HG02642 (cell line): ENCODE results near the gene DAB2IP.
"Not testable (repeated sequence)": the region's sequence is repeated elsewhere in the genome, so short reads cannot be mapped to it uniquely, and the experiment has no call there.

ENCODE experiments used
- ATAC-seq: cut with Tn5 transposase; IDR thresholded peaks from one replicate; pipeline ENCODE4 v1.9.1; 2021; ENCODE audit warnings: mild to moderate bottlenecking; ENCODE audit not compliant: unreplicated experiment, poor library complexity

DAB2IP gene

DNA sequence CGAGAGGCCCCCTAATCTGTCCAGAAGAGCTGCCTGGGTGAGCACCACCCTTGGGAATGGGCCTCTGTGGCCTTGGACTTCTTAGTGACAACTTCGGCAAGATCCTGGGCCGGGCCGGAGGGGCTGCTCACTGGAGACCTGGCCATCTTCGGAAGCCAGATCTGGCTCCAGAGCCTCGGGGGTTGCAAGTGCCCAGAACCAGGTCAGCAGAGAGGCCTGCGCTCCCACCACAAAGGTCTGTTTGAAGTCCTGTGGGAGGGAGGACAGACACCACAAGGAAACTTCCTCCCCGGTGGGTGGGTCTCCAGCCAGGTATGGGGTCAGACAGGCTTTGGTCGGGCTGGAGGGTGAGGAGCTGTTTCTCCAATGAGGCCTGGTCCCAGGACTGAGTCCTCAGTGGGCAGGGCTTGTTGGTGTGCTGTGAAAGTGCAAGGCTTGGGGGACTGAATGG is 86.1 kb downstream of the DAB2IP start:
- ATAC-seq = no peak

DNA sequence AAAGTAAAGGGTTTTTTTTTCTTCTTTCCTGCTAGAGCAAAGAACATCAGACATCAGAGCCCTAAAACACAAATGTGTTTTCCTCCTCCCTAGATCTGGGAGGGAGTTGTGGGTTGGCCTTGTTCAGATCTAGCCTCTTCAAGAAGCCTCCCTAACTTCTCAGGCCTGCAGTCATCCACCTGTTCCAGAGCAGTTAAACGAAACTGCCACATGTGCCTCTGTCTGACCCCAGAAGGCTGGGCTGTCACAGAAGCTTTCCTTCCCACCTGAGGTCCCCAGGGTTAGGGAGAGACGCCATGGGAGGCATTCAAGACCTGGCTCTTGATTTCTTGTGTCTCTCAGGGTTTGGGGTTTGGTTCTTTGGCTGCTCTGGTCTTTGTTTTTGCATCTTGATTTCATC is 87.0 kb downstream of the DAB2IP start:
- no peak for ATAC-seq

DNA sequence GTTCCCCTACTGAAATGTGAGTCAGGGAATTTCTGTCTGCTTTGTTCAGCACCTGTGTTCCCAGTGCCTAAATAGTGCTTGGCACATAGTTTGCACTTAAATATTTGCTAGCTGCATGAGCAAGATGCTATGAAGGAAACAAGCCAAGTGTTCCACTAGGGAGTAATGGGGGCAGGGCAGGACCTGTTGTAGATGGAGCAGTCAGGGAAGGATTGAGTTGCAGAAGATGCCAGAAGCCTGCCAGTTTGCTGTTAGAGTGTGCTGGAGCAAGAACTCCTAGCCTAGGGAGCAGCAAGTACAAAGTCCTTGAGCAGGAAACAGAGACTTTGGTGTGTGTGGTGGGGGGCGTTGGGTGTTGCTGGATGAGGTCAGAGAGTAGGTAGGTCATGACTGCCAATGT is 87.5 kb downstream of the DAB2IP start:
- no peak for ATAC-seq

DNA sequence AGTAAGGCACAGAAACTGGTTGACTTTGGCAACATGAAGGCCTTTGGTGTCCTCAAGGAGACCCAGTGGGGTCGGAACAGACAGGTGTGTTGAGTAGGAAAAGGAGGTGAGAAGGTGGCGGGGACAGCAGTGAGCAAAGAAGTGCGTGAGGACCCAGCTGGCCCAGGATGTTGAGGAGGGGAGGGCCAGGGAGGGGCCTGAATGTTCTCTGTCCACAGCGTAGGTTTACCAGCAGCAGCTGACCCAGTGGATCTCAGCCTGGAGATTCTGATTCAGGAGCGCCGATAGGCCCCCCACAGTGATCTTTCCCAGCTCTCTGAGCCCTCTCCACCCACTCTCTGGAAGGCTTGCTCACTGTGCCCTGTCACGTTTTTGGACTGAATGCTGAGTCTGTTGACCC is 88.5 kb downstream of the DAB2IP start:
- no peak for ATAC-seq

DNA sequence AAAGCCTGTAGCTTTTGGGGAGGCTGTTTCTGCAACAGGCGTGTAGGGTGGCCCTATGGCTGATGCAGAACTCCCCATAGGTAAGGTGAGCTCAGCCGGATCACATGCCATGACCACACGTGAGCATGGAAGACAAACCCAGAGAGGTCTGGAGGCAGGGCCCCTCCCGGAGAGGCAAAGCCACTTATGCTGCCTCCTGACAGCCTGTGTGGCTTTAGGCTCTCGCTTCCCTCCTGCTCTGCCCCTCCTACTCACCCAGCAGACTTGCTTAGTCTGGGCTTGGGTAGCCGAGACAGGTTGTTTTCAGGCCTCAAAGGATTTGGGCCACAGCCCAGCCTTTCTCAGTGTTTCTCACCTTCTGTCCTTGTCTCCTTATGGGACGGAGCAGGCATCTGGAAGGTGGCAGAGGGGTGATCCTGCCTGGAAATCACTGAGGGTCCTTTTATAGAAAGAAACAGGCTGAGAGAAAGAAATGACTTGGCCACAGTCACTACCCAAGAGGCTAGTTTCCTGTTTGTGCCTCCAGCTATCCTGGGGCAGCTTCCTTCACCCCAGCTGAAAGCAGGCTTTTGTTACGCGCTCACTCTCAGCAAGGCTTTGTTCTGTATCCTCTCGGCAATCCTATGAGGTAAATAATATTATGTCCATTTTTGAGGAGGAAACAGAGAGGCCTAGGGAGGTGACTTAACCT is 89.9 kb downstream of the DAB2IP start:
- no peak for ATAC-seq

DNA sequence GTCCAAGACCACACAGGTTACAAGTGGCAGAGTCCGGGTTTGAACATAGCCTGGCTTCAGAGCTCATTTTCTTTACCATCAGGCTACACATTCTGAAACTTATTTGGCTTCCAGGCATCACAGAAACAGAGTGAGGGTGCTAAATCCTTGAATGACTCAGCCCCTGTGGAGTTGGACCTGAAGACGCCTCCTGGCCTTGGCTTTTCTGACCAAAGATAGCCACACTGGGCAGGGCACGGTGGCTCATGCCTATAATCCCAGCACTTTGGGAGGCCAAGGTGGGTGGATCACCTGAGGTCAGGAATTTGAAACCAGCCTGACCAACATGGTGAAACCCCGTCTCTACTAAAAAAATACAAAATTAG is 90.5 kb downstream of the DAB2IP start:
- ATAC-seq = not testable (repeated sequence)

DNA sequence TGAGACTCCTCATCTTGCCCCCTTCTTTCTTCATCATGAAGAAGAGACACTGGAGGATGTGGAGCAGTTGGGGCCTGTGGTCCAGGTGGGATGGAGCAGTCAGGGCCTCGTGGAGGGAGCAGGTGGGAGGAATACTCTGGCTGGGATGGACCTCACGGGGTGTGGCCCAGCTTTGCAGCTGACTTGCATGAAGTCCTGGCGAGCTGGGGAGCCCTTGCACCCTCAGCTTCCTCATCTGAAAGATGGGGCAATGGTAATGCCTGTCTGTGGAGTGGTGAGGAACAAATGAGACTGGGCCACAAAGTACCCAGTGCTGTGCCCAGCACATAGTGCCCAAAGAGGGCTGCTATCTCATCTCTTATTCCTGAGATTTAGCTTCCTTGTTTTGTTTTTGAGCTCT is 91.5 kb downstream of the DAB2IP start:
- ATAC-seq = no peak

DNA sequence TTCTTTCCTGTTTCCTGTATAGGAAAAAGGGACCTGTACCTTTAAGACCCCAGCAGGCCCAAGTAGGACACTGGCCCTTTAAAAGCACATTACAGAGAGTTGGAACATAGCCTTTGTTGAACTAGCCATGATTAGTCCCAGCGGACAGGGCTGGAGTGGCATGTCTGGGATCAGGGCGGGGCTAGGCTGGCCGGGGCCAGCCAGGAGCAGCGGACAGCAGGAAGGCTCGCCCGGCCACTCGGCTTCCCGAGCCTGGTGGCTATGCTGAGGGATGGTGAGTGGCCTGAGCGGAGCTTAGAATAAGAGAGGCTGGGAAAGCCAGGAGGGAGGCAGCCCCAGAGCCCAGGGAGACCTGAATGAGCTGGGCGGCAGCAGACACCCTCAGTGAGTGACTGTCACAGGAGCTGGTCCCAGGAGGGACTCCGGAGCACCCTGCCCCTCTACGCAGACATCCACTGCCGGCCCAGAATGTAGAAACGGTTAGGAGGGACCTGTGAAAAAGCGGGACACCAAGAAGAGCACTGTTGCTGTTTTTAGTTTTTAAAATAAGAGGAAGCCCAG is 92.1 kb downstream of the DAB2IP start:
- ATAC-seq = no peak

DNA sequence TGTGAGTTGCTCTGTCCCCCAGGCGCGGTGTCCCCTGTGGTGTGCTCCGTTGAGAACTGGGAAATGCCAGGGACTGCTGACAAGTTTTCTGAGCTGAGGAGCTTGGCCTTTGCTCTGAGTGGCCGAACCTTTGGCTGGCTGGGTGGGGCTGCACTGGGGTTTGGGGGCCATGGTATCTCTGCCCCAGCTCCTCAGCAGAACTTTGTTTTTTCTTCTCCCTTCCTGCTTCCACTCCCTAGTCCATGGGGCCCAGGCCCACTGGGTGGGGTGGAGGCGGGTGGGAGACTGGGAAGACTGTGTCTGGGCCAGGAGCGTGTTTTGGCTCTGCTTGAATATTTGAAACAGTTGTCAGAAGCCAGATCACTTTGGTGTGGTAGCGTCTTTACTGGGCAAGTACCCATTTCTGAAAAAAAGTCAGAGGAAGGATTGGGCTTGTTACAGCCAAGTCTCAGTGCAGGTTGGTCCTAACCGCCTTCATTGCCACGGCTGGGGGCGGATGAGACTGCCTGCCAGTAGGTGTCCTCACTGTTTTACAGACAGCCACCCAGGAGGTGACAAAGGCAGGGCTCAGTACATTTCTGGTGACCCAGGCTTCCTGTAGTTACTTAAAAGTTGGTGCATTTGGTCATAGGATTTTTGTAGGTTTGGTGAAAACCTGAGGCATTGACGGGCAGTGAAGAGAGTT is 92.7 kb downstream of the DAB2IP start:
- ATAC-seq = no peak

DNA sequence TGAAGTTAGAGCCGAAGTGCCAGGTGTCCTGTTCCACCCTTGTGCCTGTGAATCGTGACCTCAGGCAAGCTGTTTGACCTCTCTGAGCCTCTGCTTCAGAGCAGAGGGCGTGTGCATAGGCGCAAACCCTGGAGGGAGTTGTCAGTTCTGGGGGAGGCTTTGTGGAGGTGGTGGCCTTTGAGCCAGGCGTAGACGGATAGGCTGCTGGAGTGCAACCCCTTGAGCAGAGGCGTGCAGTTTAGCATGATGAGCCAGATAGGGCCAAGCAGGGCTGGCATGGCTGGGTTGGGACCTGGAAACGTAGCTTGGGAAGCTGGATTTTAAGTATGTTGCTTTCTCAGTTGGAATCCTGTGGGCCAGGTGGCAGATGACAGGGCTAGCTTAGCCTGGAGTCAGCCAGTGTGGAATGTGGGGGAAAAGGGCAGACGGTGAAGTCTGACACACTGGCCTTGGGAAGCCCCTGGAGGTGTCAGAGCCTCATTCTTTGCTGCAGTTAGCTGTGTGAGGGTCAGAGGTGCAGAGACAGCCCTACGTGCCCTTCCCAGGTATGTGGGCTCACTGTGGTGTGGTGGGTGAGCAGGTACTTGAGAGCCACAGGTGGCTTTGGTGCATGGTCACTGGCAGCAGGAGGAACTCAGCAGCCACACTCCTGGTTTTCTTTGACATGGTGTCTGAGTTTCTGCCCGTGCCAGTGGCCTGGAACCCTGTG is 93.4 kb downstream of the DAB2IP start:
- ATAC-seq = no peak

DNA sequence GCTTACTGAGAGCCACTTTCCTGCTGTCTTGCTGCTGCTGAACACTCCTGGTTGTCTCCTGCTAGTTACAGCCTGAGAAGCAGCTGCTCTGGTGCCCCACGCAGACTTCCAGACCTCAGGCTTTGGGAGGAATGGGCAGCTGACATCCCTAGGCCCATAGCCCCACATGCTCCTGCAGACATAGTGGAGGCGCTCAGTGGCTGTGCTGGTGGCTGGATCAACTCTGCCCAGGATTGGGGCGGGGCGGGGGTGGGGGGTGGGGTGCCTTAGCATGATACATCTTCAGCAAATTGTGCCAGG is 93.9 kb downstream of the DAB2IP start:
- no peak for ATAC-seq

DNA sequence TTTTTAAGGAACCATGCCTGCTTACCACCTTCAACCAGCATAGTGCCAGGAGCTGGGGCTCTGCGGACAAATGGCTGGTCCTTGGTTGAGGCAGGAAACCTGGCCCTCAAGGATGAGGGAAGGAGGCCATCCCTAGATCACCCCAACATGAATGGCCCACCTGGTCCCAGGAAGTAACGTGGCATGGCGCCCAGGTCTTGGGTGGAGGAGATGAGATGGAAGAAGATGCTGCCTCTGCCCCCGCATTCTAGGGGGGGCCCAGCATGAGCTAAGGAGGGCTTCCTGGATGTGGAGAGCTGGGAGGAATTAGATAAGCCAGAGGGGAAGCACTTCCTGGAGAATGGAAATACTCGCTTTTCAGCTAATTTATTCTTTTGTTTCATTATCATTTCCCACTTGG is 95.0 kb downstream of the DAB2IP start:
- ATAC-seq = no peak

DNA sequence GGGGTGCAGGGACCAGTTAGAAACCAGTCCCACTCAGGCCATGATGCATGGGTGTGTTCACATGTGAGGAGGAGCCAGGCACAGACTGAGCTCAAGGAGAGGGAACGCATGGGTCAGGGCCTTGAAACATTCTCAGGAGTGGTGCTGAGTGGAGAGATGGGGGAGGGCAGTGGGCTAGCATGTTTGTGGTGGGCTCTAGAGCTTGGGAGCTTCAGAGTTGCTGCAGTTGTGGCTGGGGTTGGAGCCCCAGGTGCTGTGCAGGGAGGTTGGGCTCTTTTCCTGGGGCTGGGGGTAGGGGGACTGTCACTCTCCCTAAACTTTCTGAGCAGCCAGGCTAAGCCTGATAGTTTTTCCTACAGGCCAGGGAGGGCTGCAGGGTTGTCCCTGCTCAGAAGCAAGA is 95.4 kb downstream of the DAB2IP start:
- ATAC-seq = no peak

DNA sequence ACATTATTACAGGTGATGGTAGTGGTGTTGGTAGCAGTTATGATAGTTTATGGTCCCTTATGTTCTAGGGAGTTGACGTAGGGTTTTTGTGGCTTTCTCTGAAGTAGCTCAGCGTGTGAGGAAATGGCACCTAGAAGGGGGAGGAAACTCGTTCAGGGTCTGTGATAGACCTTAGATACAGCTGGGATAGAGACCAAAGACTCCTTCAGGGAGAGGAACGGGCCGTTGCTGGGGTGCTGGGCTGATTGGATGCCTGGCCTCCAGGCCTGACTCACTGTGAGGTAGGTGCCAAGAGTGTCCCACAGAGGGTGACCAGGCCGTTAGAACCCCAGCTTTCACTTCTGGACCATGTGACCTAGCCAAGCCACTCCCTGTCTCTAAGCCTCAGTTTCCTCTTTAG is 96.6 kb downstream of the DAB2IP start:
- no peak for ATAC-seq

DNA sequence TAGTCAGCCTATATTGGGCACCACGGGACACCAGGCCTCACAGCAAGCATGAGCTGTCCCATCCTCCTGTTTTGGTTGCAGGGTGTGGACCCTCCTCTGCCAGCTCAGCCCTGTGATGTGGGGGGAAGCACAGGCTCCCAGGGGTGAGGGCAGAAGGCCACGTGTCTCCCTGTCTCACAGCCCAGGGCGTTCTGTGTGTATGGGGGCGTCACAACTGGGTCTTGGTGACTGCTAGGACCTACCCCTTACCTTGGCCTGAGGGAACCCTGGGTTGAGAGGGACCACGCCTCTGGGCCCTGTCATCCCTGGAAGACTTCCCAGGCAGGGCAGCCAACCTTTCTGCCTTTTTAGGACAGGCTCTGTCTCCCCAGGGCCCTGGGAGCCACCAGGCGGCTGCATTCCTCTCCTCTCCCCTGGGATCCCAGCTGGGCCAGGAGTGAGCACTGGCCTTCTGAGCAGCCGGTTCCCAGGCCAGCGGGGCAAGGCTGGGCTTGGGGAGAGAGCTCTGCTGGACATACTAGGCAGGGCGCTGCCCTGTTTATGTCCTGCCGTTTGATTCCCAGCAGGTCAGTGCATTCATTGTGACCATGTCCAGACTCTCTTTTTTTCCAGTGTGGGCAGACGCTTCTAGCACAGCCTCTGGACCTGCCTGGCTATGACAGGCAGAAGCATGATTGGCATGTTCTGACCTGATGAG is 97.4 kb downstream of the DAB2IP start:
- no peak for ATAC-seq

DNA sequence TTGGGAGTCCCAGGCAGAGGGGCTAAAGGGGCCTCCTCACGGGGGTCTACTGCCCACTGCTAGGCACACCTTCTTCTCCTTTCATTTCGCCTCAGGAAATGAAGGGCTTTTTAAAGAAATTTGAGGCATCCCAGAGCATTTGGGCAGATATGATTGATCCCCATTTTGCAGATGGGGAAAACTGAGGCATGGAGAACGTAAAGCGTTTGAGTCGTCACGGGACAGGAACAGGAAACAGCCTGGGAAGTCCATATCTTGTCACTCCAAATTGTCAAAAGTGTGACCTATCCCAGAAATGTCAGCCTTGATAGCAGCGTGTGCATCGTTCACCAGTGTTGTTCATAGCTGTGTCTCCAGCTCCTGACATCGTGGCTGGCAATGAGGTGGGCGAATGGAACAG is 98.2 kb downstream of the DAB2IP start:
- no peak for ATAC-seq

DNA sequence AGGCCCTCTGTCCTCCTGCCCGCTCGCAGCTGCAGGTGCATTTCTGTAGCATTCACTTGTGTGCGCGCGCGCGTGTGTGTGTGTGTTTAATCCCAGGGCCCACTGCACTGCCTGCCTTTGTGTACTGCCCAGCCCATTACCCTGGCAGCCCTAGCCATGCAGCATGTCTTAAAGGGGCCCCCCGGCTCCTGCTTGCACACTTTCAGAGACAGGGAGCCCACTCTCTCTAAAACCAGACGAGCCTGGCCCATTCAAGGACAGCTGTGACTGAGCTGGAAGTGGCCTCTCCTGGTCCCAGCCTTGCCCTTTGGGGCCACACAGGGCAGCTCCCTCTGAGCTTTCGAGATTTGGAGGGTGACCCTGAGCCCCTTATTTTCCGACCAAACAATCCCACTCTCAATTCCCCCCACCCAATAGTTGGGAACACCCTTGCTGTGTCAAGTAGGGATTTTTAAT is 98.9 kb downstream of the DAB2IP start:
- ATAC-seq = no peak

DNA sequence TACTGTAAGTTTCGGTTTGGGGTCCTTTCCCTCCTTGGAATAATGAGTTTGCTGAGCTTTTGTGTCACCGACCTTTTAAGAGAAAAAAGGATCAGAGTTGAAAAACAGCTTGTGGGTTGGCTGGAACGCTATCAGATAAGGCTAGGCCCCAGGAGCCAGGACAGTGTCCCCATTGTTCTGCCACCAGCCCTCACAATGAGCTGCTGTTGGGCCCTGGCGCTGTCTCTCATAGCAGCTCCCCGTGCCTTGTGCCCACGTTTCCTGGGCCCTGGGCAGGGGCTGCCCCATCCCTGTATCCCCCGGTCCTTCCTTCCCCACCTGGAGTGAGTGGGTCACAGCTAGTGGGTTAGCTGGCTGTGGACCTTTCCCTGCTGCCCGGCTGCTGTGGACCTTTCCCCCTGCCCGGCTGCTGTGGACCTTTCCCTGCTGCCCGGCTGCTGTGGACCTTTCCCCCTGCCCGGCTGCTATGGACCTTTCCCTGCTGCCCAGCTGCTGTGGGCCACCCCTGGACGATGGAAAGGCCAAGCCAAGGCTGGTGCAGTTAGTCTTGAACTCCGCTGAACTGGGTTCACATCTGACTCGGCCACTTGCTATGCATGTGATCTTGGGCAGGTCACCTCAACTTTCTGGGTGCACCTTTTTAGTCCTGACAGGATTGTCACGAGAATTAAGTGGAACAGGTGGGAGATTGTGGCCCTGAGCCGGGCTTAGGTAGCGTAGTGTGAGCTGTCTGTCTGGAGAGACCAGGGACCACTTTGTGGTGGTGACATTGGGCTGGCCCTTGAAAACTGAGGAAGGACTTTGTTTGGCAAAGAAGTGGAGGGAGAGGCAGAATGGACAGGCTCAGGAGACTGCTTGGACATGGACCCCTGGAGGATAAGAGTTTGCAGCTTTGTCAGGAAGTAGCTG is 99.5 kb downstream of the DAB2IP start:
- no peak for ATAC-seq

DNA sequence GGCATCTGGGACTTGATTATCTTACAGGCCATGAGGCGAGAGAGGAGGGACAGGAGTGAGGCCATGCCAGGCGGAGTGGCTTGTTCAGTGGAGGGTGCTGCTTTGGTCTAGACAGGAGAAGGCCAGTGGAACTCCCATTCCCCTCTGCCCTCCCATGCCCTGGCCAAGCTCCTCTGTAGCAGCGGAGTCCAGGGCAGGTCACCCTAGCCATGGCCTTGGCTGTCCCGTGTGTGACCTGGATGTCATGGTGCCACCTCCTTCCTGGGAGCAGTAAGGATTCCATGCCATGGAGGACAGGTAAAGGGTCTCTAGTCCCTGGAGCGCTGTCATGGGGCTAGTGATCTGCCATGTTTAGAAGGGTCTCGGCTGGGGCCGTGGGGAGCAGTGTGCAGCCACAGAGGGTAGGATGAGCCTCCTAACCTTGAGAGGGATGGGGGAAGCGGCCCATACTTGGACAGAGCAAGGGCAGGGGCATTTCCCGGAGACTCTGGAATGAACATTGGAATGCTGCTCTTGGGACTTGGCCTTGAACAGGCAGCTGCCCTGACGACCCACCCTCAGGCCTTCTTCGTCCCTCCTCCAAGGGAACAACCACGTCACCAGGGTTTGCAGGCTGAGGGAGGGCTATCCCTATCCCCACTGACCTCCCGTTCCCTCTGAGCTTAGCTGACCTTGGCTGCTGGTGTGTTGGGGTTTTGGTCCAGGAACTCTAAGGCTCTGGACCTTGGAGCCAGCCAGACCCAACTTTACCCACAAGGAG is 100.4 kb downstream of the DAB2IP start:
- ATAC-seq = no peak
